Measurements from ENCODE around the gene OXTR.
"Not testable (repeated sequence)": the region's sequence is repeated elsewhere in the genome, so short reads cannot be mapped to it uniquely, and the experiment has no call there.

Gene OXTR

GRCh38 chr3:8733332-8734094, 35.9 kb downstream of the OXTR start, which contains the start of gene CAV3:
Gene CAV3 (plus strand): TSS chr3:8733802. CDS start chr3:8733877, 75 bp downstream.
- no peaks in the 10 kb centered on the region for H3K4me1 Mint-ChIP-seq
- ATAC-seq (replicated peaks; ENCODE audit: extremely low read depth, poor library complexity, severe bottlenecking) (no peak), DNase-seq (ENCODE audit: low spot score in 2 of 2) (no peak)
- H3K4me3 Mint-ChIP-seq: no peak within 1 kb of the TSS
- no peak within 1 kb of the TSS for H3K27ac Mint-ChIP-seq (ENCODE audit: low read depth)
- peaks cover 1% of the 10 kb centered on the region for H3K36me3 Mint-ChIP-seq (ENCODE audit: insufficient read depth)
- peaks cover 48% of the 10 kb centered on the region for H3K27me3 Mint-ChIP-seq
- H3K9me3 Mint-ChIP-seq: no peaks in the 10 kb centered on the region

GRCh38 chr3:8732413-8732812, 37.0 kb downstream of the OXTR start:
- H3K27me3 Mint-ChIP-seq: peaks cover 48% of the 10 kb centered on the region
- H3K4me1 Mint-ChIP-seq: no peaks in the 10 kb centered on the region
- no peaks in the 10 kb centered on the region for H3K9me3 Mint-ChIP-seq
- DNase-seq (ENCODE audit: low spot score in 2 of 2): no peak
- H3K27ac Mint-ChIP-seq (ENCODE audit: low read depth): no peak overlapping the region
- no peak for ATAC-seq (replicated peaks; ENCODE audit: extremely low read depth, poor library complexity, severe bottlenecking)
- peaks cover 1% of the 10 kb centered on the region for H3K36me3 Mint-ChIP-seq (ENCODE audit: insufficient read depth)
- H3K4me3 Mint-ChIP-seq: no peak overlapping the region

GRCh38 chr3:8730656-8731055, 38.8 kb downstream of the OXTR start:
- H3K4me3 Mint-ChIP-seq: no peak overlapping the region
- no peaks in the 10 kb centered on the region for H3K9me3 Mint-ChIP-seq
- peaks cover 1% of the 10 kb centered on the region for H3K36me3 Mint-ChIP-seq (ENCODE audit: insufficient read depth)
- ATAC-seq (replicated peaks; ENCODE audit: extremely low read depth, poor library complexity, severe bottlenecking) (no peak), DNase-seq (ENCODE audit: low spot score in 2 of 2) (no peak)
- H3K27me3 Mint-ChIP-seq: peaks cover 32% of the 10 kb centered on the region
- no peak overlapping the region for H3K27ac Mint-ChIP-seq (ENCODE audit: low read depth)
- no peaks in the 10 kb centered on the region for H3K4me1 Mint-ChIP-seq

- Mint-ChIP-seq H3K9me3 (no peaks in the 10 kb centered on the region), H3K4me3 (no peak overlapping the region), H3K36me3 (ENCODE audit: insufficient read depth) (peaks cover 1% of the 10 kb centered on the region), H3K27ac (ENCODE audit: low read depth) (no peak overlapping the region), H3K4me1 (no peaks in the 10 kb centered on the region), H3K27me3 (peaks cover 23% of the 10 kb centered on the region)
- no peak for DNase-seq (ENCODE audit: low spot score in 2 of 2)
- no peak for ATAC-seq (replicated peaks; ENCODE audit: extremely low read depth, poor library complexity, severe bottlenecking)
Measured at GRCh38 chr3:8729479-8729878, 39.9 kb downstream of the OXTR start.

- no peak overlapping the region for H3K27ac Mint-ChIP-seq (ENCODE audit: low read depth)
Measured at GRCh38 chr3:8727605-8728512, 41.6 kb downstream of the OXTR start.

GRCh38 chr3:8724108-8724752, 45.2 kb downstream of the OXTR start:
- Mint-ChIP-seq H3K27me3 (peaks cover 9% of the 10 kb centered on the region), H3K9me3 (no peaks in the 10 kb centered on the region), H3K4me1 (no peaks in the 10 kb centered on the region), H3K4me3 (no peak overlapping the region), H3K27ac (ENCODE audit: low read depth) (no peak overlapping the region), H3K36me3 (ENCODE audit: insufficient read depth) (no peaks in the 10 kb centered on the region)
- no peak for ATAC-seq (replicated peaks; ENCODE audit: extremely low read depth, poor library complexity, severe bottlenecking)
- DNase-seq (ENCODE audit: low spot score in 2 of 2): no peak

More at GRCh38 chr3:8727605-8728512, 41.6 kb downstream of the OXTR start:
- H3K36me3 Mint-ChIP-seq (ENCODE audit: insufficient read depth): peaks cover 1% of the 10 kb centered on the region
- H3K4me3 Mint-ChIP-seq: no peak overlapping the region
- peaks cover 28% of the 10 kb centered on the region for H3K27me3 Mint-ChIP-seq
- H3K9me3 Mint-ChIP-seq: no peaks in the 10 kb centered on the region
- no peaks in the 10 kb centered on the region for H3K4me1 Mint-ChIP-seq
- DNase-seq (ENCODE audit: low spot score in 2 of 2) (no peak), ATAC-seq (replicated peaks; ENCODE audit: extremely low read depth, poor library complexity, severe bottlenecking) (no peak)

- no peaks in the 10 kb centered on the region for H3K4me1 Mint-ChIP-seq
- no peaks in the 10 kb centered on the region for H3K36me3 Mint-ChIP-seq (ENCODE audit: insufficient read depth)
- H3K9me3 Mint-ChIP-seq: no peaks in the 10 kb centered on the region
- no peak for DNase-seq (ENCODE audit: low spot score in 2 of 2)
- no peak overlapping the region for H3K27ac Mint-ChIP-seq (ENCODE audit: low read depth)
- no peak overlapping the region for H3K4me3 Mint-ChIP-seq
- H3K27me3 Mint-ChIP-seq: peaks cover 9% of the 10 kb centered on the region
- no peak for ATAC-seq (replicated peaks; ENCODE audit: extremely low read depth, poor library complexity, severe bottlenecking)
Measured at GRCh38 chr3:8723612-8724011, 45.8 kb downstream of the OXTR start.

- H3K4me1 Mint-ChIP-seq: no peaks in the 10 kb centered on the region
- peaks cover 9% of the 10 kb centered on the region for H3K27me3 Mint-ChIP-seq
- no peaks in the 10 kb centered on the region for H3K36me3 Mint-ChIP-seq (ENCODE audit: insufficient read depth)
- no peak overlapping the region for H3K4me3 Mint-ChIP-seq
- no peak for DNase-seq (ENCODE audit: low spot score in 2 of 2)
- H3K9me3 Mint-ChIP-seq: no peaks in the 10 kb centered on the region
- no peak overlapping the region for H3K27ac Mint-ChIP-seq (ENCODE audit: low read depth)
- no peak for ATAC-seq (replicated peaks; ENCODE audit: extremely low read depth, poor library complexity, severe bottlenecking)
Measured at GRCh38 chr3:8722808-8723207, 46.6 kb downstream of the OXTR start.

GRCh38 chr3:8715757-8716156, 53.7 kb downstream of the OXTR start:
- H3K9me3 Mint-ChIP-seq; H3K4me3 Mint-ChIP-seq; DNase-seq (ENCODE audit: low spot score in 2 of 2); H3K36me3 Mint-ChIP-seq (ENCODE audit: insufficient read depth); H3K27ac Mint-ChIP-seq (ENCODE audit: low read depth); ATAC-seq (replicated peaks; ENCODE audit: extremely low read depth, poor library complexity, severe bottlenecking); H3K4me1 Mint-ChIP-seq: not testable (repeated sequence)
- H3K27me3 Mint-ChIP-seq: peaks cover 16% of the 10 kb centered on the region

- Mint-ChIP-seq H3K27ac (ENCODE audit: low read depth) (no peak overlapping the region), H3K9me3 (no peaks in the 10 kb centered on the region), H3K4me1 (no peaks in the 10 kb centered on the region), H3K4me3 (no peak overlapping the region), H3K36me3 (ENCODE audit: insufficient read depth) (no peaks in the 10 kb centered on the region), H3K27me3 (peaks cover 16% of the 10 kb centered on the region)
- DNase-seq (ENCODE audit: low spot score in 2 of 2): no peak
- no peak for ATAC-seq (replicated peaks; ENCODE audit: extremely low read depth, poor library complexity, severe bottlenecking)
Measured at GRCh38 chr3:8713901-8714759, 55.3 kb downstream of the OXTR start.

- DNase-seq (ENCODE audit: low spot score in 2 of 2): no peak
- no peaks in the 10 kb centered on the region for H3K36me3 Mint-ChIP-seq (ENCODE audit: insufficient read depth)
- no peaks in the 10 kb centered on the region for H3K9me3 Mint-ChIP-seq
- H3K27ac Mint-ChIP-seq (ENCODE audit: low read depth): peak overlapping the region; percentile 41
- ATAC-seq (replicated peaks; ENCODE audit: extremely low read depth, poor library complexity, severe bottlenecking): no peak
- no peaks in the 10 kb centered on the region for H3K4me1 Mint-ChIP-seq
- H3K4me3 Mint-ChIP-seq: no peak overlapping the region
- H3K27me3 Mint-ChIP-seq: peaks cover 23% of the 10 kb centered on the region
Measured at GRCh38 chr3:8712908-8713255, 56.5 kb downstream of the OXTR start.

All from central memory CD8-positive, alpha-beta T cell (primary cell).